Testis (tissue), 5 donors: ENCODE results near the gene CDH12. TPM values are rescaled to one million over a fixed set of nuclear protein-coding genes. Genes with fewer than 3 reads are reported as not detected.

Experiments
- DNase-seq: peaks from one replicate; pipeline ENCODE4 v3.0.0-alpha.2; 2019
- H3K27ac ChIP-seq, 2 donors: fragments of 200-600 bp; sonication (generic); one replicate each; pipeline ENCODE4 v1.5.1; 2019
- H3K27me3 ChIP-seq: fragments of 200-600 bp; sonication (generic); one replicate; pipeline ENCODE4 v1.5.1; 2019
- H3K36me3 ChIP-seq: fragments of 200-600 bp; sonication (generic); one replicate; pipeline ENCODE4 v1.5.1; 2017; ENCODE audit warnings: low read depth; ENCODE audit errors: missing control alignments
- H3K4me1 ChIP-seq: fragments of 200-600 bp; sonication (generic); one replicate; pipeline ENCODE4 v1.5.1; 2019
- H3K4me3 ChIP-seq, 2 donors: fragments of 200-600 bp; sonication (generic); one replicate each; pipeline ENCODE4 v1.5.1; 2017 to 2019
- H3K9me3 ChIP-seq: fragments of 200-600 bp; sonication (generic); one replicate; pipeline ENCODE4 v1.5.1; 2017
- CTCF ChIP-seq, 3 experiments: fragments of 450-650 bp in 2 of 3; fragments of 200-600 bp in 1 of 3; sonication (generic) in 1 of 3; IDR thresholded peaks; one replicate each; pipeline ENCODE4 v1.5.1; 2016 to 2019; ENCODE audit warnings: antibody characterized with exemption in 3 of 3, mild to moderate bottlenecking in 2 of 3, moderate library complexity in 1 of 3
- POLR2A ChIP-seq: fragments of 450-650 bp; IDR thresholded peaks from one replicate; pipeline ENCODE4 v1.6.1; 2017; ENCODE audit warnings: antibody characterized with exemption, mild to moderate bottlenecking, moderate library complexity
- WGBS, 2 donors: methylation state at CpG; one replicate each; pipeline ENCODE4 v1.1.5; 2018; 5-methylcytosine and 5-hydroxymethylcytosine counted together
- intact Hi-C: fragments of 100-400 bp; cut with DNase I; formaldehyde crosslinking; loops from one replicate; pipeline ENCODE4 v1.15.1; 2023; ENCODE audit warnings: low total_unique reads
- long read RNA-seq, 2 donors: transcript quantifications; one replicate each; lab custom pipeline, GENCODE V29; 2026
- polyA plus RNA-seq: library from polyadenylated mRNA; stranded (reverse); fragments of 350-450 nt; fragmentation: Illumina TruSeq; extraction: RNeasy Lipid Tissue Mini Kit (QIAGEN cat#74804); gene quantifications from one replicate; pipeline ENCODE4 v1.2.3, GENCODE V29; 2014; ENCODE audit warnings: low read depth, low replicate concordance; ENCODE audit not compliant: insufficient read depth
- total RNA-seq, 2 donors: library from RNA; depleted of rRNA; stranded (reverse); fragments of >200 nt; gene quantifications; one replicate each; pipeline ENCODE4 v1.2.3, GENCODE V29; 2016

Gene CDH12
- 1 to 10 TPM in 1 of 2 donors, under 1 TPM in 1; 0.87 to 2.3 TPM for total RNA-seq
- 2.3 TPM for polyA plus RNA-seq
- long read RNA-seq, donor 1, result 0 reads
- long read RNA-seq, donor 2, result 0 reads

GRCh38 chr5:22852807-22853660 is at the start of gene CDH12:
TSS of gene CDH12 (minus strand) at chr5:22853344.
- no peaks in the 10 kb centered on the region for H3K27me3 ChIP-seq
- WGBS, 2 donors, result 2 to 3% methylated on average over 31 of the region's 31 CpGs
- H3K27ac ChIP-seq, result no peak within 1 kb of the TSS
- H3K4me3 ChIP-seq, result peak within 1 kb of the TSS; percentile 16 to 25
- no peaks in the 10 kb centered on the region for H3K4me1 ChIP-seq
- intact Hi-C loops, result no loop called here
- no peak for TF ChIP-seq CTCF (IDR thresholded peaks at IDR 0.05)
- no peaks in the 10 kb centered on the region for H3K36me3 ChIP-seq
- peak; percentile 33 for DNase-seq
- no peaks in the 10 kb centered on the region for H3K9me3 ChIP-seq

DNA sequence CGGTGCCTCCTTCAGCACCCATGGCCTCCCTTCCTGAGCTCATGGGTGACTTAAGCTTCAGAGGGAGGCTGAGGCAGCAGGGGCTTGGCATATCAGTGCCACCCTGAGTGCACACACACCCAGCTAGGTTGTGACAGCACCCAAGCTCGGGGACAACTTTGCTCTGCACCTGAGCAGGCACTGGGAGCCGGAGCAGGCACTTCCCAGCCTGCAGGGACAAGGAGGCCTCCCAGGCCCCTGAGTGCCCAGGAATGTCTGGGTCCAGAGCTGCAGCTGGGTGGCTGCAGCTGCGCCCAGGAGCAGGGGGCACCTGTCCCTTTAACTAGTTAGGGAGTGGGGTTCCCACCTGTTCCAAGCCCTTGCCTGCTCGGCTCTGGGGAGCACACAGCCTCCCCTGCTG is 48.7 kb upstream of the CDH12 start:
- Histone ChIP-seq H3K9me3 (no peaks in the 10 kb centered on the region), H3K27me3 (no peaks in the 10 kb centered on the region), H3K4me1 (no peaks in the 10 kb centered on the region), H3K4me3 (no peak overlapping the region), H3K36me3 (no peaks in the 10 kb centered on the region), H3K27ac (no peak overlapping the region)
- intact Hi-C loops, result no loop called here
- TF ChIP-seq CTCF (IDR thresholded peaks at IDR 0.05) (no peak), POLR2A (no peak)
- 71 to 96% methylated on average over 1 to 5 of the region's 5 CpGs for WGBS, 2 donors
- DNase-seq, result no peak

DNA sequence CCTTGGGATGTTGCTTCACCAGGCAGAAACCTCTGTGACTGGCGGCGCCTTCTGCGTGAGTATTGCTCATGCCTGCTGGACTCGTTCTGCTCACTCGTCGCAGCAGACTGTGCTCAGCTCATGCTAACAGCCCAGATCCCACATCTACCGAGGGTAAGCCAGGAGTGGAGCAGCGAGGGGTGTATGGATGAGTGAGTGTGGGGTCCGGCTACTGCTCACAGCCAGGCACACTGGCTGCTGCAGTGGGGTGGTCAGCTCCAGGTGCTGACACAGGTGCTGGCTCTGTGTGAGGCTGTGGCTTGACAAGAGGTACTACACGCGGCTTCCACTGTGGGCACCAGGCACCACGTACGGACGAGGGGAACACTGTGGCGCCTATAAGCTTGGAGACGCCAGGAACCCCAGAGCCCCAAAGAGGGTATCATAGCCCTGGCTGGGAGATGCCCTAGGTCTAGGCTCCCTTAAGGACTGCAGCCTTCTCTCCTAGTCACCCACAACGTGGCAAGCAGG is 47.7 kb upstream of the CDH12 start:
- H3K4me3 ChIP-seq, result no peak overlapping the region

GRCh38 chr5:22899341-22899740 is 46.2 kb upstream of the CDH12 start:
- no peaks in the 10 kb centered on the region for H3K9me3 ChIP-seq
- TF ChIP-seq POLR2A, result no peak
- no peak for TF ChIP-seq CTCF (IDR thresholded peaks at IDR 0.05)
- no peaks in the 10 kb centered on the region for H3K36me3 ChIP-seq
- intact Hi-C loops, result no loop called here
- H3K4me1 ChIP-seq, result no peaks in the 10 kb centered on the region
- no peak overlapping the region for H3K27ac ChIP-seq
- 57 to 75% methylated on average over 8 of the region's 8 CpGs for WGBS, 2 donors
- DNase-seq, result no peak
- no peaks in the 10 kb centered on the region for H3K27me3 ChIP-seq
- H3K4me3 ChIP-seq, result no peak overlapping the region

More for the DNA sequence above, 47.7 kb upstream of the CDH12 start:
- no peaks in the 10 kb centered on the region for H3K4me1 ChIP-seq
- TF ChIP-seq POLR2A (no peak), CTCF (IDR thresholded peaks at IDR 0.05) (no peak)
- intact Hi-C loops, result no loop called here
- 63 to 75% methylated on average over 5 to 17 of the region's 17 CpGs for WGBS, 2 donors
- no peaks in the 10 kb centered on the region for H3K9me3 ChIP-seq
- DNase-seq, result no peak
- H3K27ac ChIP-seq, result no peak overlapping the region
- no peaks in the 10 kb centered on the region for H3K27me3 ChIP-seq
- H3K36me3 ChIP-seq, result no peaks in the 10 kb centered on the region
